ENCODE measurements around the gene BBLN.

The BBLN gene

DNA sequence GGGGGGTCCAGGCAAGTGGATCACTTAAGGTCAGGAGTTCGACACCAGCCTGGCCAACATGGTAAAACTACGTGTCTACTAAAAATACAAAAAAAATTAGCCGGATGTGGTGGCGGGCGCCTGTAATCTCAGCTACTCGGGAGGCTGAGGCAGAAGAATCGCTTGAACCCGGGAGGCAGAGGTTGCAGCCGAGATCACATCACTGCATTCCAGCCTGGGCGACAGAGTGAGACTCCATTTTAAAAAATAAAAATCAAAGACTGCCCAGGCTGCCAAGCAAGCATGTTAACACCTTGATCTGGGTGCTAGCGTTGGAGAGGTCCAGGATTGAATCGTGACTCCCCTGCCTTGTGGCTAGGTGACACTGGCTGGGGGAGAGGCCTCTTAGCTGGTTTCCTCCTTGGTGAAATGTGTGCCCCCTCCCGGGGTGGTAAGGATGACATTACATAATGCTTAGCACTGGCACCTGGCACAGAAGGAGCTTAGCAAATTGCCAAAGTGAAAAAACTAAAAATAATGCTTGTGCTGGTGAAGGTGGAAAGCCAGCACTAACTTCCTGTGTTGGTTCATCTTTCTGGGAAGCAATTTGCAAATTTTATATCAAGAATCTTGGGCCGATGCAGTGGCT, 33.5 kb downstream of the BBLN start:
- peak overlapping the region; percentile 58 for H3K27ac ChIP-seq (ENCODE audit: poor library complexity, severe bottlenecking)
- TF ChIP-seq, protein P1, sequence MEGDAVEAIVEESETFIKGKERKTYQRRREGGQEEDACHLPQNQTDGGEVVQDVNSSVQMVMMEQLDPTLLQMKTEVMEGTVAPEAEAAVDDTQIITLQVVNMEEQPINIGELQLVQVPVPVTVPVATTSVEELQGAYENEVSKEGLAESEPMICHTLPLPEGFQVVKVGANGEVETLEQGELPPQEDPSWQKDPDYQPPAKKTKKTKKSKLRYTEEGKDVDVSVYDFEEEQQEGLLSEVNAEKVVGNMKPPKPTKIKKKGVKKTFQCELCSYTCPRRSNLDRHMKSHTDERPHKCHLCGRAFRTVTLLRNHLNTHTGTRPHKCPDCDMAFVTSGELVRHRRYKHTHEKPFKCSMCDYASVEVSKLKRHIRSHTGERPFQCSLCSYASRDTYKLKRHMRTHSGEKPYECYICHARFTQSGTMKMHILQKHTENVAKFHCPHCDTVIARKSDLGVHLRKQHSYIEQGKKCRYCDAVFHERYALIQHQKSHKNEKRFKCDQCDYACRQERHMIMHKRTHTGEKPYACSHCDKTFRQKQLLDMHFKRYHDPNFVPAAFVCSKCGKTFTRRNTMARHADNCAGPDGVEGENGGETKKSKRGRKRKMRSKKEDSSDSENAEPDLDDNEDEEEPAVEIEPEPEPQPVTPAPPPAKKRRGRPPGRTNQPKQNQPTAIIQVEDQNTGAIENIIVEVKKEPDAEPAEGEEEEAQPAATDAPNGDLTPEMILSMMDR (IDR thresholded peaks at IDR 0.05; ENCODE audit: poor library complexity, severe bottlenecking), result no peak
- ATAC-seq (ENCODE audit: low read depth), result no peak
- no peak overlapping the region for H3K4me3 ChIP-seq (ENCODE audit: severe bottlenecking)
- no peak for DNase-seq (ENCODE audit: low spot score)
- peaks cover 2% of the 10 kb centered on the region for H3K4me1 ChIP-seq (ENCODE audit: insufficient read depth, poor library complexity, severe bottlenecking)
- no peaks in the 10 kb centered on the region for H3K9me3 ChIP-seq (ENCODE audit: severe bottlenecking)
- no peaks in the 10 kb centered on the region for H3K27me3 ChIP-seq (ENCODE audit: insufficient read depth, poor library complexity, severe bottlenecking)
- H3K36me3 ChIP-seq (ENCODE audit: low read depth), result peaks cover 15% of the 10 kb centered on the region

DNA sequence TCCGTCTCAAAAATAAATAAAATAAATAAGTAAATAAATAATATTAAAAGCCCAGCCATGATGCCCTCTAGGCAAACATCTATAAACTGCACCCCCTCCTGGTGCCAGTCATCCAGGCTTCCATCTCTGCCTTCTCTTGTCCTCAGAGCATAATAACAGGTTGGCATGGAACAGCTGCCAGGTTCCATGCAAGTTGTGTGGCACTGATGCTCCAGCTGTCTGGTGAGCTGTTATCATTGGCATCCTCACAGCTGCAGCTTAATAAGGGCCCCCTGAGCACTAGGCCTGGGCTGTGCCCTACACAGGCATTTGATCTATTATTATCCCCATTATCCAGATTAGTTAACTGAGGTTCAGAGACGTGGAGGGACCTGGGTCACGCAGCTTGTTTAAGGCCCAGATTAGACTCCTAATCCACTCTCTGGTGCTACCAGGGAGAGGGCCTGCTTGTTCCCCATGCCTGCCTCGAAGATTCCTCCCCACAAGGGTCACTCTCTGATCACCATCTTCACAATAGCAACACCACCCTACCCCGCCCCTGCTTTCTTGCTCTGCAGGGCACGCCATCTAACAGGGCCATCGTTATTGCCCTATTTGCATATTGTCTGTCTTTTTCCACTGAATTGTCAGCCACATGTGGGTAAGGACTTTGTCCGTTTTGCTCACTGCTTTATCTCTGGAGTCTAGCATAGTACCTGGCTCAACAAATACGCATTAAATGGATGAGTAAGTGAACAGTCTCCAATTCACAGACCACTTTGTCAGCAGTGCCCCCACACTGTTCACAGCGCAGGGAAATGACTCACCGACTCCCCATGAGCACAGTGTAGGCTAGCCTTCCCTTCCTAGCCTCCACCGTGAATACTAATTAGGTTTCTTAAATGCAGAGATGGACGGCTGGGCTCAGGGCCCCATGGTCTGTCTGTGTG, 41.6 kb downstream of the BBLN start:
- Histone ChIP-seq H3K27ac (ENCODE audit: poor library complexity, severe bottlenecking) (no peak overlapping the region), H3K4me1 (ENCODE audit: insufficient read depth, poor library complexity, severe bottlenecking) (no peaks in the 10 kb centered on the region), H3K36me3 (ENCODE audit: low read depth) (no peaks in the 10 kb centered on the region), H3K27me3 (ENCODE audit: insufficient read depth, poor library complexity, severe bottlenecking) (no peaks in the 10 kb centered on the region), H3K4me3 (ENCODE audit: severe bottlenecking) (no peak overlapping the region), H3K9me3 (ENCODE audit: severe bottlenecking) (peaks cover 2% of the 10 kb centered on the region)
- ATAC-seq (ENCODE audit: low read depth), result no peak
- TF ChIP-seq, protein P1 (IDR thresholded peaks at IDR 0.05; ENCODE audit: poor library complexity, severe bottlenecking), result no peak
- no peak for DNase-seq (ENCODE audit: low spot score)

- ATAC-seq (ENCODE audit: low read depth), result no peak
- Histone ChIP-seq H3K4me3 (ENCODE audit: severe bottlenecking) (no peak overlapping the region), H3K9me3 (ENCODE audit: severe bottlenecking) (peaks cover 2% of the 10 kb centered on the region), H3K27me3 (ENCODE audit: insufficient read depth, poor library complexity, severe bottlenecking) (no peaks in the 10 kb centered on the region), H3K27ac (ENCODE audit: poor library complexity, severe bottlenecking) (no peak overlapping the region), H3K4me1 (ENCODE audit: insufficient read depth, poor library complexity, severe bottlenecking) (no peaks in the 10 kb centered on the region), H3K36me3 (ENCODE audit: low read depth) (no peaks in the 10 kb centered on the region)
- TF ChIP-seq, protein P1 (IDR thresholded peaks at IDR 0.05; ENCODE audit: poor library complexity, severe bottlenecking), result no peak
- no peak for DNase-seq (ENCODE audit: low spot score)
Measured at GRCh38 chr9:128202648-128203023, 42.6 kb downstream of the BBLN start.

GRCh38 chr9:128203024-128203706, 43.1 kb downstream of the BBLN start, which contains the start of gene DNM1:
Gene DNM1 (plus strand): TSS chr9:128203379. CDS start chr9:128203471, 92 bp downstream.
- Histone ChIP-seq H3K4me1 (ENCODE audit: insufficient read depth, poor library complexity, severe bottlenecking) (no peaks in the 10 kb centered on the region), H3K9me3 (ENCODE audit: severe bottlenecking) (peaks cover 2% of the 10 kb centered on the region), H3K4me3 (ENCODE audit: severe bottlenecking) (peak within 1 kb of the TSS; percentile 48), H3K27me3 (ENCODE audit: insufficient read depth, poor library complexity, severe bottlenecking) (no peaks in the 10 kb centered on the region), H3K36me3 (ENCODE audit: low read depth) (no peaks in the 10 kb centered on the region), H3K27ac (ENCODE audit: poor library complexity, severe bottlenecking) (no peak within 1 kb of the TSS)
- TF ChIP-seq, protein P1 (IDR thresholded peaks at IDR 0.05; ENCODE audit: poor library complexity, severe bottlenecking), result peak; percentile 99
- ATAC-seq (ENCODE audit: low read depth) (peak; percentile 77), DNase-seq (ENCODE audit: low spot score) (no peak)

Data from RWPE2 (cell line).